Astrocyte of the hippocampus (primary cell): Measurements from ENCODE around the gene LRRC9.
A peak's percentile ranks its signal among the peaks of the same experiment; 100 is the strongest.
"Not testable (repeated sequence)": the region's sequence is repeated elsewhere in the genome, so short reads cannot be mapped to it uniquely, and the experiment has no call there.

Experiments
- DNase-seq: peaks from one replicate; pipeline ENCODE4 v3.0.0; 2011; ENCODE audit warnings: low read depth, low spot score

The LRRC9 gene

DNA sequence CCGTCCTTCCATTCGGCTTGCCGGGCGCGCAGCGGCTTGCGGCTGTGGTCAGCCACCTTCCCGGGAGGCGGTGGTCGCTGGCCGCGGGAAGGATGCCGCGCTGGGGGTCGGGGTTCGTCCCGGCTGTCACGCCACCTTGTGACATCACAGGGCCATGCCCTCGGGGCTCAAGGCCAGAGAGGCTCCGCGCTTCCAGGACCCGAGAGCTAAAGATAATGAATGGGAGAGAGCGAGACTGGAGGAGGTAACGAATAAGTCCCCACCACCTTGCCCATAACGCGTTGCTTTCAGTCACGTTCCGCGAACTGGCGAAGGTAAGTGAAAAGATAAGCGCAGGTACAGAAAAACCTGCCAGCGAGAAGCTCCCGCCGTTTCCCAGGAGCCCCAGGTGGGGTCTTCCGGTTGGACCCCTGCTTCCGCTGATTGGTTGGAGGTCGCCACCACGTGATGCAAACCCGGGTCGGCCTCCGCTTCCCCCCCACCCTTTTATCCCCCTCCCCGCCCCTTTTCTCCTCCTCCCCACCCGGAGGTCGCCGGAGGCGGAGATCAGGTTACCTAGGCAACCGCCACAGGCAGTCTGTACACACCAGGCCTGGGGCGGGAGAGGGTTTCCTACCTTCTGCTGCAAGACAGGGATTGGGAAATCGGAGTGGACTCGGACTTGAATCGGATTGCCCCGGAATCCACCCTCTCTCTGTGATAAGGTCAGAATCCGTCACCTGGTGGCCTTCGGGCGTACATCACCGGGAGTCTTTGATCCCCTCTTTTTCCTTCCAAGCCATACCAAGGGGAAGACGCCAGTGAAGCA lies at the start of gene LRRC9:
TSS of gene LRRC9 (plus strand) at position 575 of the 808 bp plus-strand sequence.
- DNase-seq: peak; percentile 75

DNA sequence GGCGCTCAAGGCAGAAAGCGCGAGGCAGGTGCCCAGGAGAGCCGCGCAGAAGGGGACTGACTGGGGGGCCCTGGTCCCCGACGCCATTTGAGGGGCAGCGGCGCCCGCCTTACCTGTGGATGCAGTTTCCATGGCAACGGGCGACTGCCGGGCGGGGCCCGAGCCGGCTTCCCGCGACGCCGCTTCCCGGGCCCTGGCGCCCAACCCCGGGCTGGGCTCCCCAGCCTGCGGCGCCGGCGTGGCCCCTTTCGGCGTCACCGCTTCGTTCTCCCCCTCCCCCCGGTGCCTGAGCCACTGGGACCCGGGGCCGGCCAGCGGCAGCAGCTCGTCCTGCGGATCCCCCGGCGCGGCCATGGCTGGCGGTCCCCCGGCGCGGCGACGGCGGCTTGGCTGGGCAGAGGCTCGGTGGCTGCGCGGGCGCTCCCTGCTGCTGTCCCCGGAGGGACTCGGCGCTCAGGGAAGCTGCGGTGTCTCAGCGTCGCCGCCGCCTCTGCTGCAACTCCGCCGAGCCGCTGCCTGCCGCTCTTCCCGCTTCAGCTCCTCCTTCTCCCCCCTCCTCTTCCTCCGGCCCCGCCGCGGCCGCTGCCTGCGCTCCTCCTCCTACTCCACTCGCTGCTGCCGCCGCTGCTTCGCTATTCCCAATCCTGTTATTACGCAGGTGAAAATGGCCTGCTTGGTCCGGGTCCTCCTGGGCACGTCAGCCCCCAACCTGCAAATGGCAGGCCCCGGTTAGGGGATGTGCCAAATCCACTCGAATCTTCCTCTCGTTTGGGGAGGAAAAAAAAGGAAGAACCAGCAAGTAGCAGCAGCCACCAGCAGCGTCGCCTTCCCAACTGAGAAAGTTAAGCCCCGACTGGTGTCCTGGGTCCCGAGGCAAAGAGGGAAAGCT lies 49.4 kb upstream of the LRRC9 start, which contains the start of gene RTN1:
TSS of gene RTN1 (minus strand) at position 500 of the 889 bp plus-strand sequence. CDS start at position 354, 146 bp downstream.
- peak; percentile 81 for DNase-seq

DNA sequence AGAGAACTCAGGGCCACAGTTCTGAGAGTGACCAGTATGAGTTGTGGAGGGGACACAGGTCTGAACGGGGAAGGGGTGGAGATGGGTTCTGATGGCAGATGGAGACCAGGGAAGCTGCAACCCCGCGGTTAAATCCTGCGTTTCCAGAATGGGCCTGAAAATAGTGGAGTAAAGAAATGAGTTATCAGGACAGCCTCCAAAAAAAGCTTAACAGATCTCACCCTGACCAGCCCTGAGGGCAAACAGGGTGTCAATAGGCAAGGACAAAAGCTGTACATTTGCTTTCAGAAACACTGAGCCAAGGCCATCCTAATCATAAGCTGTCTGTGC lies 48.8 kb upstream of the LRRC9 start:
- no peak for DNase-seq

DNA sequence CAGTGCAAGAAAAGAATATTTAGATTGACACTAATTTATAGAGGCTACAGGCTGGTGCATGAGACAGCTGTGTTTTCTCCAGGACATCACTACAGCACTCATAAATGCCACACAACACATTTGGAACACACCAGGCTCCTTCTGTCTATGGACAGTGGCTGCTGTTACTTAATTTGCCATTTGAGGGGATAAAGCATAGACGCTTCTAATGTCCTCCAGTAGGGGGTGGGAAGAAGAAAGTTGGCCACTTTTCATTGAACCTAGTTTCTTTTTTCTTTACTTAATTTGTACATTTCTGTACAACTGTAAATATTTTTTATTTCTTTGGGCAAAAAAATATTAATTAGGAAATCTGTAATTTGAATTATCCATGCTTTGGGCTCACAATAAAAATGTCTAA lies 37.0 kb upstream of the LRRC9 start:
- no peak for DNase-seq

DNA sequence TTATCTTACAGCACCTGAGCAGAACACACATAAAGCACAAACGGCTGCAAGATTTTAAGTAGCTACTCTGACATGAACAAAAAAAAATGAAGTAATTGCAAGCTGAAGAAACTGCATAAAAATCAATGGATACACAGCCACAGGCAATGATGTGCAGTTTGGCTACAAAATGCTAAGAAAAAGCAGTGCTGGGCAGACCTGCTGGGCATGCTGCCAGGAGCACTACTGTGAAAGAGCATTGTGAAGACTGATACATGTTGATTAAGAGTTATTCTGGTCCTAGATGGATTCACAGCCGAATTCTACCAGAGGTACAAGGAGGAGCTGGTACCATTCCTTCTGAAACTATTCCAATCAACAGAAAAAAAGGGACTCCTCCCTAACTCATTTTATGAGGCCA lies 29.3 kb upstream of the LRRC9 start:
- DNase-seq: peak; percentile 34

DNA sequence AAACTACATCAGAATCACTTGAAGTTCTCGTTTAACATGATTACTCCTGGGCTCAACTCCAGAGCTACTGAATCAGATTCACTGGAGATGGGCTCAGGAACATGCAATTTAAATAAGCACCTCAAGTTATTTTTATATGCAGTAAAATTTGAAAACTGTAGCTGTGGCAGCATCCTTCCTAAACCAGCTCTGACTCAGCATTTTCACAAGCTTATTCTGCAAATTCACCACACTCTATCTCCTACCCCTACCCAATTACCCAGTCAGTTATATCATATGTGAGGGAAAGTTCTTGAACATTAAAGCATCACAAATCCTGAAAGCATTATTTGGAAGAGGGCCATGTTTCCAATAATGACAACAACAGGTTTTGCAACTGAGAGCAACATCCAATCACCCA lies 24.2 kb upstream of the LRRC9 start:
- no peak for DNase-seq

DNA sequence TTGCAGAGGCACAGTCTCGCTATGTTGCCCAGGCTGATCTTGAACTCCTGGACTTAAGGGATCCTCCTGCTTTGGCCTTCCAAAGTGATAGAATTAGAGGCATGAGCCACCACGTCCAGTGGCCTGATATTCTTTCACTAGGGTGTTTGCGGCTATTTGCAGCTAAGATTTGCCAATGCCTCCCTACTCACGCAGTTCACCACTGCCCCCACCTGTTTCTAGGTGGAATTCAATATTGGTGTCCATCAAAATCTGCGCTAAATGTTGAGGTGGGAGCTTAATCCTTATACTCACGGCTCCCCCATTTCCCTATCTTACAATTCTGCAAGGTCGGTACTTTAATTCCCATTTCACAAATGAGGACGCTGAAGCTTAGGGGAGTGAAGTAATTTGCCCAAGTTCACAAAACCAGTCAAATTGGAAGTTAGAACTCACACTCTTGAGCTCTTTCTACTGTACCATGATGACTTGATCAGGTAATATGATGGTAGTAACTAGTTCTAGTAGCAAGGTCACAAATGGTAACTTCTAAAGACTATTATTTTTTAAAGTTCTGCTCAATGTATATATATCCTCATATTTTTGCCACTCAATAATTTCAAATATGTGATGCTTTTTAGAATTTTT lies 22.1 kb upstream of the LRRC9 start:
- peak; percentile 68 for DNase-seq

DNA sequence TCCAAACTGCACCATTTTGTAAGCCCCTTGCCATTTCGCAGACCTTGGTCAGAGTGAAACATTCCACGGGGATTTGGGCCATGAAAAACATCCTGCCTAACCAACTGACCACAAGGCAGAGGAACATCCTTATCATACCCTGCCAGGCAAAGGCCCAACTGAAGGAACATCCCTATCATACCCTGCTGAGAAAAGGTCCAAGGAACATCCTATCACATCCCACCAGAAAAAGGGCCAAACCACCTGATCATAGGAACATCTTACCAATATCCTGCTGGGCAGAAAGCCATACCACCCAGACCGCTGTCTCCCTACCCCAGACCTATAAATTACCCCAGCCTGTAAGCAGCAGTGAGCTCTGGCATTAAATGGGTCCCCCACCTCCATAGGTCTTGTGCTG lies 19.4 kb upstream of the LRRC9 start:
- no peak for DNase-seq

DNA sequence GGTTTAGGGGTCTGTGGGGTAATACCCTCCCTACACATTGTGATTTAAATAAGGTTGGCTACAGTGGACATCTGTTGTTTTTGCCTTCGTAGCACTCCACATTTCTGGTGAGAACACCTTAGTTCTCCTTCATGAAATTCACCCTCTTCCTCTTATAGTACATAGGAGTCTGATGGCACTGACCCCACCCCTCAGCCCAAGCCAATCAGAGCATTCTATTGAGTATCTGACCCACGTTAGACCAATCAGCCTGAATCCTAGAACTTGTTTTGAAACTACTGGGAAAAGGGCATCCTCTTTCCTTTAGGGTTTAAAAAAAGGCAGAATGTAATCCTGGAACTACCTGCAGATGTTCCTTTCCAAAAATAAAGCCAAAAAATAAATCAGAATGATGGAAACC lies 15.8 kb upstream of the LRRC9 start:
- no peak for DNase-seq

DNA sequence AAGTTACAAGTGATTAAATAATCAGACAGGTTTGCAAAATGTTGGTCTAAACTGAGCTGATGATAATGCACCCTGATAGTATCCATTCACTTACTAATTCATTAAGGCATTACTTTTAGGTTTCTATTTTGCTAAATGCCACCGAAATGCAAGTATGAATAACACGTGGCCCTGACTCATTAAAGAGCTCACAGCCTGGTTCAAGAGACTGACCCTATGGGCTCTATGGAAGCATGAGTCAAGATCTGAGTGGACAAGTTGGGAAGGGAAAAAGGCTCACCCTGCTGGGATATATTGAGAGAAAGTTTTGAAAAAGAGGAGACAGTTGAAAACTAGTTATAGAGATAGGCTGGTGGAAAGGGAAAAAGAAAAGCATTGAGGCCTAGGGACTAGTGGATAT lies 14.8 kb upstream of the LRRC9 start:
- DNase-seq: peak; percentile 14

DNA sequence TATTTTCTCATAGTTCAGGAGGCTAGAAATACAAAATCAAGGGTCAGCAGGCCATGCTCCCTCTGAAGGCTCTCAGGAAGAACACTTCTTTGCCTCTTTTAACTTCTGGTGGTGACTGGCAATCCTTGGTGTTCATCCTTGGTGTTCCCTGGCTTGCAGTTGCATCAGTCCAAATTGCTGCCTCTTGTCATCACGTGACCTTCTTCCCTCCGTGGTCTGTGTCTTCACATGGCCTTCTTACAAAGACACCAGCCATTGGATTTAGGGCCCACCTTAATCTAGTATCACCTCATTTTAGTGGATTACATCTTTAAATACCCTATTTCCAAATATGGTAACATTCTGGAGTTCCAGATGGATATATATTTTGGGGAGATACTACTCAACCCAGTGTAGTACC lies 7.5 kb upstream of the LRRC9 start:
- no peak for DNase-seq

DNA sequence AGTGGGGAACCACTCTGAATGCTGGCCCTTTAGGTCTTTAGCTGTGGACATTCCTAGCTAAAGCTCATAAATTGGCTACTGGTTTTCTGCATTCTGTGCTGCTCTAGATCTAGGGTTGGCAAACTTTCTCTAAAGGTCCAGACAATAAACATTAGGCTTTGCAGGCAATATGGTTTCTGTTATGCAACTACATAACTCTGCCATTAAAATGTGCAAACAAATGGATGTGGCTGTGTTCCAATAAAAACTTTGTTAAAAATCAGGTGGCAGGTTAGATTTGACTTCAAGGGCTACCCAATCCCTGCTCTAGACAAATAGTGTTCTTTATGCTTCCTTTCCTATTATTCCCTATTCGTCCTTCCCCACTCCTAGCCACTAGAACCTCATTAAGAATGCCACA lies 6.8 kb upstream of the LRRC9 start:
- no peak for DNase-seq

DNA sequence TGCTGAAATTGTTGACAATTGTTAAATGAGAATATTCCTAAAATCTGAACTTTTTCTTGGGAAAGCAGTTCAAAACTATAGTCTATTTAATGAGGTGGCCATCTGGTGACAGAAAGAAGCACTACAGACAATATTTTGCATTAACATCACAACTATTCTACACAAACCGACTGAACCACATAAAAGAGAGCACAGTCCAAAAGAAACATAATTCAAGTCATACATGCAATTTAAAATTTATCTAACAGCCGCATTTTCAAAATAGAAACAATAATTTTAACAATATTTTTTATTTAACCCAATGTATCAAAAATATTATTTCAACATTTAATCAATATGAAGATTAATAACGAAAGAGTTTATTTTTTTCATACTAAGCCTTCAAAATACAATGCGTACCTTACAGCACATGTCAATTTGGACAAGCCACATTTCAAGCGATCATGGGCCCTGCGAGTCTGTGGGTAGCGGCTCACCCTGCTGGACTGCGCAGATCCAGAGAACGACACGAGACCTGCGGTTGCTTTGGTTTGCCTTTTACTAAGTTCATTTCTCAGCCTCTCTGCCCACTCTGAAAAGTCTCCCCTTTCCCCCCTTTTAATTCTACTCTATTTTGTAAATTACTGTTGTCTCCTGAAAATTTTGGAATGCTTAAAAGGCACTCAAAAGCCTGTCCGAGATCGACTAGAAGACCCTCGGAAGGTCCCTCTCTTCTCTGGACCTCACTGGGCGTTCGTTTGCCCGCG lies 947 bp upstream of the LRRC9 start:
- peak; percentile 71 for DNase-seq

DNA sequence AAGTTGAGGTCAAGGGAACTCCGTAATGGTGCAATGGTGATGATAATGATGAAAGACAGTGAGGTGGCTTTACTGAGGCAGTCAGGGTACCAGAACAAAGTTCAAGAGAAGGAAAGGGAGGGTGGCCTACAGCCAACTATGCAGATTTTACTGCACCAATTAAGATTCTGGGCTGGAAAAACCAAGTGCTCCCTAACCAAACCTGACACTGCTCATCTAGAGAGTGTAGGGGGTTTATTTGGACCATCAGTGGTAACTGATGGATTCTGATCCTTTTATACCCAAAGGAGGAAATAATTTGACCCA lies 387 bp downstream of the LRRC9 start:
- no peak for DNase-seq

DNA sequence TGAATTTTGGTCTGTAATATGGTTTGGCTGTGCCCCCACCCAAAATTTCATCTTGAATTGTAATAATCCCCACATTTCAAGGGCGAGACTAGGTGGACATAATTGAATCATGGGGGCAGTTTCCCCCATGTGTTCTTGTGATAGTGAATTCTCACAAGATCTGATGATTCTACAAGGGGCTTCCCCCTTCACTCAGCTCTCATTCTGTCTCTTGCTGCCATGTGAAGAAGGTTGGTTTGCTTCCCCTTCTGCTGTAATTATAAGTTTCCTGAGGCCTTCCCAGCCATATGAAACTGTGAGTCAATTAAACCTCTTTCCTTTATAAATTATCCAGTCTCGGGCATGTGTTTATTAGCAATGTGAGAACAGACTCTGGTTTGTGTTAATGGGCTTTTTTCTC lies 5.9 kb downstream of the LRRC9 start:
- DNase-seq: no peak

DNA sequence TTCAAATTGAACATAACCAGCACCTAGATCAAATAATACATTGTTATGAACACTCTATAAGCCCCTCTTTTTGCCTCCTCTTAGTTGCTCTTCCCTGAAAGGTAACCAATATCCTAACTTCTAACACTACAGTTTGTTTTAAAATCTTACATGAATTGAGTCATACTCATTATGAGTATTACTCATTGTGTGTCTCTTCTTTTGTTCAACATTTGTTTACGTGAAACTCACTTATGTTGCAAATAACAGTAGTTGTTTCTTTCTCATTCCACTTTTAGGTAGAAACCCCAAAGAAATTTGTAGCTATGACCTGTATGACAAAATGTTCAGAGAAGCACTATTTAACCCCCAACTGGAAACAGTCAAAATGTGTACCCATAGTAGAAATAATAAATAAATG lies 6.6 kb downstream of the LRRC9 start:
- DNase-seq: no peak

DNA sequence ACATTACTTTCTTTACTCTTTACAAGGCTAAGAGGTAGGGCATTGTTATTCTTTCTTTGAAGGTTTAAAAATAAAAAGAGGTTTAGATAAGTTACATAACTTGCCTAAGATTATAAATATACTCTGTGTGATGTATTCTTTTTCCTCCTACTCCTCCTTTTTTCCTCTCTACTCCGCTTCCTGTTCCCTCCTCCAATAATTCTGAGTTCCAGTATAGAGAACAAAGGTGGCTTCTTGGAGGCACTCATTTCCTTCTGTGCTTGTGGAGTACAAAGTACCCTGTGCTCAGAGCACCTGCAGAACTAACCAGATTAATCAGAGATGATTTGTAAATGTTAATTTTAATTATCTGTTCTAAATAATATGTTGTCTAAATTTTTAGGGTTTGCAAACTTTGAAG lies 11.3 kb downstream of the LRRC9 start:
- DNase-seq: no peak

DNA sequence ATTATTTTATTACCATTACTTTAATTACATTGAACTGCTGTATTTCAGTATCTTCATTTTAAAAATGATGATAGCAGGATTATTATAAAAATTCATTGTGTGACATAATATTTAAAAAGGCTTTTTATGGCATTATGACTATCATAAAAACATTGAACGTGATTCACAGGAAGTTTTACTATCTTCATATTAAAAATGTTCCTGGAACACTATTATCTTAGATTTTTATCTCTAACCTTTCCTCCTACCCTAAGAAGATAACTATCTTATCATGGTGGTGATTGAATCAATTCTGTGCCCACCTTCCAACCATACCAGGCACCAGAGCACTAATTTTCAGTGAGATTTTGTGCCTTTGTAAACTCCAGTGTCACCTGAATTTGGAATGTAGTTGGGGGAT lies 16.2 kb downstream of the LRRC9 start:
- DNase-seq: no peak

DNA sequence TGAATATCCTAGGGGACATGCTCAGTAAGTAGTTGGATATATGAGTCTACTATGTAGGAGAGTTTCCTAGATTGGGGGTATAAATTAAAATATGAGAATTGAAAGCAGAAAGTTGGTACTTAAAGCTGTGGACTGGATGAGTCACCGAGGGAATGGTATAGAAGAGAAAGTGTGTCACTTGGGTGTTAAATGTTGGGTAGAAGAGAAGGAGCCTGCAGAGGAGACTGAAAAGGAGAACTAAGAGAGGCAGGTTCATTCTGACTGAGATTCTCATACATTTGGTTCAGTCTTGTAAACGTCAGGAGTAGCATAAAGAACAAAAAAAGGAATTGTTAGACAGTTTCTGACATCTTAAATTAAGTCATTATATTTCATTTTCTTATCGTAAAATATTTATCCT lies 19.9 kb downstream of the LRRC9 start:
- no peak for DNase-seq

DNA sequence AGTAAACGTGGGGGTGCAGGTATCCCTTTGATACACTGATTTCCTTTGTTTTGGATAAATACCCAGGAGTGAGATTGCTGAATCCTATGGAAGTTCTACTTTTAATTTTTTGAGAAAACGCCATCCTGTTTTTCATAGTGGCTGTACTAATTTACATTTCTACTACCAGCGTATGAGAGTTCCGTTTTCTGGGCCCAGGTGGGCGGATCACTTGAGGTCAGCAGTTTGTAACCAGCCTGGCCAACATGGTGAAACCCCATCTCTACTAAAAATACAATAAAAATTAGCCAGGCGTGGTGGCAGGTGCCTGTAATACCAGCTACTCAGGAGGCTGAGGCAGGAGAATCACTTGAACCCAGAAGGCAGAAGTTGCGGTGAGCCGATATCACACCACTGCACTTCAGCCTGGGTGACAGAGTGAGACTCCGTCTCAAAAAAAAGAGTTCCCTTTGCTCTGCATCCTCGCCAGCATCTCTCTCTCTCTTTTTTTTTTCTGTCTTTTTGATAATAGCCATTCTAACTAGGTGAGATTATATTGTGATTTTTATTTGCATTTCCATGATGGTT lies 22.4 kb downstream of the LRRC9 start:
- DNase-seq: not testable (repeated sequence)

DNA sequence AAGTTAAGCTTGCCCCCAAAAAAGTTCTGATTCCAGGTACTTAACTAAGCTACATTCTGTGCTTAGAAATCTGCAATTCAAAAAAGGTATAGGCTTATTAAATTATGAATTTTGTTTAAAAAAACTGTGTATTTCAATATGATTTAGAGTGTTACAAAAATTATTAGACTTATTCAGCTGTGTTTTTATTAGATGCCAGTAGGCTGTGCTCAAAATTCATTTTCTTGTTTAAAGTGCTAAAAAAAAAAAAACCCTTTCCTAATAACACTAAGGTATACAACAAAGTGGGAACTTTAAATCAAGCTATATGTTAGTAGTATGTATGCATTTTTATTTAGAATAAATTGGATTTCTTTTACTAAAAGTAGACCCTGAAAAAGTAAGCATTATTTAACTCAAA lies 25.0 kb downstream of the LRRC9 start:
- DNase-seq: no peak

DNA sequence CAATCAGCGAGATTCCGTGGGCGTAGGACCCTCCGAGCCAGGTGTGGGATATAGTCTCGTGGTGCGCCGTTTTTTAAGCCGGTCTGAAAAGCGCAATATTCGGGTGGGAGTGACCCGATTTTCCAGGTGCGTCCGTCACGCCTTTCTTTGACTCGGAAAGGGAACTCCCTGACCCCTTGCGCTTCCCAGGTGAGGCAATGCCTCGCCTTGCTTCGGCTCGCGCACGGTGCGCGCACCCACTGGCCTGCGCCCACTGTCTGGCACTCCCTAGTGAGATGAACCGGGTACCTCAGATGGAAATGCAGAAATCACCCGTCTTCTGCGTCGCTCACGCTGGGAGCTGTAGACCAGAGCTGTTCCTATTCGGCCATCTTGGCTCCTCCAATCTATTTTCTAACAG lies 32.2 kb downstream of the LRRC9 start:
- DNase-seq: not testable (repeated sequence)
